Activated naive CD4-positive, alpha-beta T cell treated with anti-CD3 and anti-CD28 coated beads for 36 hours (primary cell): ENCODE results near the gene ATG2B. TPM values are rescaled to one million over a fixed set of nuclear protein-coding genes. Genes with fewer than 3 reads are reported as not detected.

Experiments used
- CTCF ChIA-PET: fragments of 350-600 bp; sonication (Branson Sonifier 250); formaldehyde crosslinking; loops from one replicate; lab custom pipeline; 2021; ENCODE audit warnings: antibody characterized with exemption; lab: Charles Lee
- DNase-seq: peaks from one replicate; pipeline ENCODE4 v3.0.0-alpha.2; 2020
- H3K27ac Mint-ChIP-seq: one replicate; pipeline ENCODE4 v1.8.0; 2021; ENCODE audit warnings: mild to moderate bottlenecking, mixed read lengths
- H3K27me3 Mint-ChIP-seq: one replicate; pipeline ENCODE4 v1.8.0; 2021; ENCODE audit warnings: low read depth, mixed read lengths
- H3K36me3 Mint-ChIP-seq: one replicate; pipeline ENCODE4 v1.8.0; 2021; ENCODE audit warnings: low read depth, mixed read lengths
- H3K4me1 Mint-ChIP-seq: one replicate; pipeline ENCODE4 v1.8.0; 2021; ENCODE audit warnings: low read depth, mixed read lengths
- H3K4me3 Mint-ChIP-seq: one replicate; pipeline ENCODE4 v1.8.0; 2021; ENCODE audit warnings: mild to moderate bottlenecking, moderate library complexity, mixed read lengths
- H3K9me3 Mint-ChIP-seq: one replicate; pipeline ENCODE4 v1.8.0; 2021; ENCODE audit warnings: mixed read lengths
- intact Hi-C: fragments of 100-400 bp; cut with micrococcal nuclease; formaldehyde crosslinking; loops from one replicate; pipeline ENCODE4 v1.15.1; 2023
- total RNA-seq, 2 experiments: library from RNA; stranded (reverse); gene quantifications; one replicate each; pipeline ENCODE4 v1.2.3, GENCODE V29; 2021

The ATG2B gene
- total RNA-seq, 2 experiments from 2014 or later, result 12.8 to 15.3 TPM

DNA sequence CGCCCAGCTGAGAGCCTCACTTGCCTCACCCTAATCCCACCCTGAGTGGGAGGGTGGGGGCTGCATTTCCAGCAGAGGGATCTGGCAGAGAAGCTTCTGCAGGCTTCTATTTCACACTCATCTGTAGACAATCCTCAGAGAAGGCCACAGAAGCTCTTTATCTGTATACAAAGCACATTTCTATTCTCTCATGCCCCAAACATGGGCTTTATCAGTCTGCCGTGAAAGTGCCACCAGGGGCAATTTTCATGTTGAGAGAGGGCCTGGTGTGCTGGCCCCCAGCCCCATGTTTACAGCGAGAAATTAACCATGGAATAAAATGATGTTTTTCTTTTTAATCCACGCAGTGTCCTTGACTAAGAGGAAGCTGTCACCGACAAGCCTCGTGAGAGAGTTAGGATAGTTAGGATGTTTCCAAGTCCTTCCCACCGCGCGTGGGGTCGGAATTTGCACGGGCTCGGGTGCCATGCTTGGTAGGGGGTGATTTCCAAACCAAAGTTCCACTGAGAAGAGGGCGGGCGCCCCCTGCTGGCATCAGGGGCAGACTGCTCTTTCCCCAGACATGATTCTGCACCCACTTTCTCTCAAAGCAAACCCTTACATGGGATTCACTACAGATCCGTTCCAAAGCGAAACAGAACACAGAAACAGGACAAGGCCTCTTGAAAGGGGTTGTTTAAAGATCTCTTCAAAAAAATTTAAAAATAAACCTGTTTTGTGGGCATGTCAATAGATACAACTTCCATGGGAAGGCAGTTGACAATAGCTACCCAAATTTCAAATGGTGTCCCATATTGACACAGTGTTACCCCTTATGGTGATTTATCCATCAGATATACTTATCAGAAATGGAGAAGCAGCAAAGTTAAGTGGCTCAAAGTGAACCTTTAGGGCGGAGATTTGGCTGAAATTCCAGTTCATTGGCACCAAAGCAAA lies 87.7 kb downstream of the ATG2B start:
- peaks cover 7% of the 10 kb centered on the region for H3K36me3 Mint-ChIP-seq
- H3K27ac Mint-ChIP-seq, result no peak overlapping the region
- H3K4me3 Mint-ChIP-seq, result no peak overlapping the region
- peak; percentile 83 for DNase-seq
- CTCF ChIA-PET, result interaction anchor here (0.7 to 8.1 kb wide), 20 partner anchors 10 to 275 kb away, joined by 3 to 120 read pairs (median 4); no protein-coding TSS in a partner anchor
- H3K4me1 Mint-ChIP-seq, result peaks cover 2% of the 10 kb centered on the region
- peaks cover 19% of the 10 kb centered on the region for H3K9me3 Mint-ChIP-seq
- no peaks in the 10 kb centered on the region for H3K27me3 Mint-ChIP-seq
- intact Hi-C loops, result loop anchor here (1.0 to 10.0 kb wide), 4 partner anchors 175 to 711 kb away; no protein-coding TSS in a partner anchor

DNA sequence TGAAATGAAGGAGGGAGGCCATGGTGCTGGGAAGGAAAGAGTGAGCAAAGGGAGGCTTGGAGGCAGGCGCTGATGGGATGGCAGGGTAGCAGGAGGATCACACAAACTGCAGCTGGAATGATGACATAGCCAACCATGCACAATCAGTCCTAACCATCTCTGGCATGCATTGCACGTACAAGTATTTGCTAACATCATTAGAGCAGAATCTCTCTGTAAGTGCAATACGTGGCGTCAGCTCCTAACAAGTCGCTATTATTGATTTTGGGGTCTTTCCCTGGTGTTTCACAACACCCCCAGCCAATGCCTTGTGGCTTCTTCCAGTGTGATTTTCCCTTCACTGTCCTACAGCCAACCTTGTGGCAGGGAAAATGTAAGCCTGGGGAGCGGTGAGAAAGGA lies 88.6 kb downstream of the ATG2B start:
- DNase-seq, result no peak
- intact Hi-C loops, result loop anchor here (2.0 to 10.0 kb wide), 2 partner anchors 276 to 710 kb away; no protein-coding TSS in a partner anchor

DNA sequence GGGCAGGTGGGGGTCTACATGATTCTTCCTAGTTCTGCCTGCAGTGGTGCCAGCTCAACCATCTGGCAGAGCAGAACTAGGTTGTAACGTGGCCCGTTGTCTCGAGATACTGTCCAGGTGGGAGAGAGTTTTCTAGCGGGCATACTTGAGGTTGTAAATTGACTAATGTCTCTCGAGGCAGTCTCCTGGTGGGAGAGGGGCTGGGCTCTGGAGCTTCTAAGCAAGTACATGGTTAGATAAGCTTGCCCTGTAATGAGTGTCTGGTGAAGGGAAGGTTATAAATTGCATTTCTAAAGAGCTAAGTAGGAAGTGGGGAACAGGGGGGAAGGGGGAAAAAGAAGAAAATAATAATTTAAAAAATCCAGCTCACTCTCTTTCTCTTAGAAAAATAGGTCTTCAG lies 89.0 kb downstream of the ATG2B start:
- CTCF ChIA-PET, result interaction anchor here (0.7 to 8.1 kb wide), 11 partner anchors 12 to 274 kb away, joined by 3 to 120 read pairs (median 4); no protein-coding TSS in a partner anchor
- Mint-ChIP-seq H3K27ac (no peak overlapping the region), H3K9me3 (peaks cover 19% of the 10 kb centered on the region), H3K4me3 (no peak overlapping the region), H3K36me3 (no peaks in the 10 kb centered on the region), H3K27me3 (no peaks in the 10 kb centered on the region), H3K4me1 (peaks cover 2% of the 10 kb centered on the region)
- intact Hi-C loops, result loop anchor here (2.0 to 10.0 kb wide), 2 partner anchors 275 to 709 kb away; no protein-coding TSS in a partner anchor
- DNase-seq, result no peak

More for the DNA sequence above, 88.6 kb downstream of the ATG2B start:
- peaks cover 3% of the 10 kb centered on the region for H3K36me3 Mint-ChIP-seq
- H3K4me3 Mint-ChIP-seq, result no peak overlapping the region
- CTCF ChIA-PET, result interaction anchor here (0.7 to 8.1 kb wide), 15 partner anchors 12 to 274 kb away, joined by 3 to 120 read pairs (median 4); no protein-coding TSS in a partner anchor
- H3K27ac Mint-ChIP-seq, result no peak overlapping the region
- peaks cover 19% of the 10 kb centered on the region for H3K9me3 Mint-ChIP-seq
- H3K4me1 Mint-ChIP-seq, result peaks cover 2% of the 10 kb centered on the region
- H3K27me3 Mint-ChIP-seq, result no peaks in the 10 kb centered on the region

DNA sequence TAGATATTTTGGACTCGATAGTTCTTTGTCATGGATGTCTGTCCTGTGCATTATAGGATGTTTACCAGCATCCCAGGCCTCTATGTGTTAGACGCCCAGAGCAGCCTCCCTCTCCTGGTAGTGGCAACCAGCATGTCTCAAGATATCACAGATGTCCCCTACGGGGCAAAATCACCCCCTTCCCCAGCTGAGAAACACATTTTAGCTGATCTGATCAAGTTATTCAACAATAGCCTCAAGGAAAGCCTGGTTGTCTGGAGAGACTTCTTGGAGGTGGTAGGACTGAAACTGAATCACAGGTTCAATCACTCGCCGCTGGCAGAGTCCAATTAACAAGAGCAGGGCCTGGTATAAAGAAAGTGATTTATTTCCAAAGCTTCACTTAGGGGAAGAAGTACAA lies 89.5 kb downstream of the ATG2B start:
- intact Hi-C loops, result loop anchor here (2.0 to 10.0 kb wide), 2 partner anchors 275 to 709 kb away; no protein-coding TSS in a partner anchor

DNA sequence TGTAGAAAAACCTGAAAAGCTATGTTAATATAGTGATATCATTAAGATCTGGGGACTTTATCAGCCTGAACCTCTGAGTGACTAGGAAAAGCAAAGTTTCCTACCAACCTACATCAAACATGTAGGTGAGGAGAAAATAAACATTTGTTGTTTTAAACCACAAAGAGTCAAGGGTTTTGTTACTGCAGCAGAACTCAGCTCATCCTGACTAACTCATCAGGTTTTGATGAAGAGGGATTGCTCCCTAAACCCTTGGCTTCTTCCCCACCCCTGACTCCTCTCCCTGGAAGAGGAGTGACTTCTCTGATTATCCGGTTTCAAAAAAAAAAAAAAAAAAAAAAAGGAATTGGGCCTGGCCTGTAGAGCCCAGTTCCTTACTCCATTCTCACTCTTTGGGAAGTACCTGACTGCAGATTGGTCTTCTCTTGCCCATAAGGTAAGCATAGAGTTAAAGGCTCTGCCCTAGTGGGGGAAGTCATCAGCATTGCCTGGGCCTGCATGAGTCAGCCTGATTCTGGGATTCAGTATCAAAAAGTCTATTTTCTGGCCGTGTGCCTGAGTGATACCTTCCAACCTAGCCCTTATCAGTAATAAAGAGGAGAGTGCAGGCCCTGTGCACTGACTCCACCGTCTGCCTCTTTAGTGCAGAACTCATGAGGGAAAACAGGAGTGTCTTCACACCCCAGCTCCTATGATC lies 90.2 kb downstream of the ATG2B start:
- Mint-ChIP-seq H3K4me1 (peaks cover 2% of the 10 kb centered on the region), H3K4me3 (no peak overlapping the region), H3K27ac (no peak overlapping the region), H3K9me3 (peaks cover 12% of the 10 kb centered on the region), H3K27me3 (no peaks in the 10 kb centered on the region), H3K36me3 (no peaks in the 10 kb centered on the region)
- intact Hi-C loops, result loop anchor here (10.0 kb wide), 1 partner anchor 708 kb away; no protein-coding TSS in a partner anchor
- CTCF ChIA-PET, result interaction anchor here (0.7 to 8.1 kb wide), 4 partner anchors 65 to 172 kb away, joined by 3 to 120 read pairs (median 4); no protein-coding TSS in a partner anchor
- DNase-seq, result no peak

More for the DNA sequence above, 89.5 kb downstream of the ATG2B start:
- CTCF ChIA-PET, result interaction anchor here (0.7 to 8.1 kb wide), 6 partner anchors 12 to 173 kb away, joined by 3 to 120 read pairs (median 8); no protein-coding TSS in a partner anchor
- Mint-ChIP-seq H3K36me3 (no peaks in the 10 kb centered on the region), H3K27me3 (no peaks in the 10 kb centered on the region), H3K27ac (no peak overlapping the region), H3K4me1 (peaks cover 2% of the 10 kb centered on the region), H3K9me3 (peaks cover 17% of the 10 kb centered on the region), H3K4me3 (no peak overlapping the region)
- no peak for DNase-seq

DNA sequence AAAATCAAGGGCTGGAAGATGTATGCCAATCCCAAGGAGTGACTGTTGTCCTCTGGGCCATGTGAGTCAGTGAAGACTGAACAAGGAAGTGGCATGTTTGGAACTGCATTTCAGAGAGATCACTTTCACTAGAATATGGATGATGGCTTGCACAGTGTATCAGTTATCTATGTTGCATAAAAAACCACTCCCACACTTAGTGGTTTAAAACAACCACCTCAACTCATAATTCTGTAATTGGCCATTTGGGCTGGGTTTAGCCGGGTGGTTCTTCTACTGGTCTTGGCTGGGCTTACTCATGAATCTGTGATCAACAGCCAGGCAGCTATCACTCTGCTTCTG lies 91.7 kb downstream of the ATG2B start:
- no peak for DNase-seq
- H3K27ac Mint-ChIP-seq, result no peak overlapping the region
- H3K27me3 Mint-ChIP-seq, result no peaks in the 10 kb centered on the region
- no peaks in the 10 kb centered on the region for H3K36me3 Mint-ChIP-seq
- CTCF ChIA-PET, result interaction anchor here (0.9 to 8.1 kb wide), 3 partner anchors 68 to 171 kb away, joined by 4 to 120 read pairs (median 4); no protein-coding TSS in a partner anchor
- H3K4me3 Mint-ChIP-seq, result no peak overlapping the region
- peaks cover 9% of the 10 kb centered on the region for H3K9me3 Mint-ChIP-seq
- intact Hi-C loops, result loop anchor here (10.0 kb wide), 1 partner anchor 707 kb away; no protein-coding TSS in a partner anchor
- H3K4me1 Mint-ChIP-seq, result peaks cover 2% of the 10 kb centered on the region

DNA sequence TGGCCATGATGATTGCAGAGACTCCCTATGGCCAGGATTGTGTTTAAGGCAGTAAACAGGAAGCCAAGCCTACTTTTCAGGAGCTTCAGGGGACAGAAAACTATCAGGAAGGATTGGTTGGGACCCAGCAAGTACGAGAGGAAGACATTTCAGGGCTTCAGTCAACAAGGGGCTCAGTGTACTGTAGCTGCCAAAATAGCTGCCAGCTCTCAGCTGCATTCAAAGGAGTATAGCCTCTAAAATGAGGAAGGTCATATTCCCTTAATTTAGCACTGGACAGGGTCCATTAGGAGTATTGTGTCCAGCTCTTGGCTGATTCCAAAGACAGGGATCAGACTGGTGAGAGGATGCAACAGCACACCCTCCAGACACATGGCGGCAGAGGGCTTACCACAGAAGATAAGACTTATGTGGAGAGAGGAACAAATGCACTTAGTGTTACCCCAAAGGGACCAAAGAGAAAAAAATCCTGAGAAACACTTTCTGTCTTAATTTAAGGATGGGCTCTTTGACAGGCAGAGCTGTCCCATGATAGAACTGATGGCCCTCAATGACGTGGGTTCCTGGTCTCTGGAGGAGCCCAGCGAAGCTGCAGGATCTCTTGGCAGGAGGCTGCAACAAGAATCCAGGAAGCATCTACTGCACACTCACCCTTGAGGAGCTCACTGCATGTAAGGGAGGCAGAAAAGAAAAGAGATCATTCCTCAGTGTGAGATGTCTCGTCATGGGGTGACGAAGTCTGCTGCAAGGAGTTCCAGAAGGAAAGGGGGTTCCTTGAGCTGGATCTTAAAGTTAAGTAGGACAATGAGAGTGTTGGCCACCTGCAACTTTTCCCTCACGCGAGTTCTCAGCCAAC lies 92.3 kb downstream of the ATG2B start:
- Mint-ChIP-seq H3K4me1 (peaks cover 2% of the 10 kb centered on the region), H3K27ac (no peak overlapping the region), H3K36me3 (no peaks in the 10 kb centered on the region), H3K27me3 (no peaks in the 10 kb centered on the region), H3K9me3 (peaks cover 9% of the 10 kb centered on the region), H3K4me3 (no peak overlapping the region)
- intact Hi-C loops, result loop anchor here (10.0 kb wide), 1 partner anchor 706 kb away; no protein-coding TSS in a partner anchor
- CTCF ChIA-PET, result interaction anchor here (0.9 to 1.3 kb wide), 2 partner anchors 68 to 170 kb away, joined by 4 read pairs; no protein-coding TSS in a partner anchor
- no peak for DNase-seq

DNA sequence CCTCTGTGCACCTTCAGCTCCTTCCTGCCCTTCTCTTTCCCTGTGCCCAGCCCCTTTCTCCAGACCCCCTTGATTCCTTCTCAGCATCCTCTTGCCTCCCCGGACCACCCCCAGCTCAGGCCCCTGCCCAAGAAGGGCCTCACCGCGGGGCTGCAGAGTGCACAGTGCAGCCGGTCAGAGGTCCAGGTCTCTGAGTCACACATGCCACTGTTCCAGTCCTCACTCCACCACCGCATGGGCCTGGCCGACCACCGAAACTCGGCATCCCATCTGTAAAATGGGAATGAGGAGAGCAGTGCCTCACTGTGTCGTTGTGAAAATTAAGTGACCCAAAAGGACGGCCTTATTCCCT lies 93.8 kb downstream of the ATG2B start:
- no peak overlapping the region for H3K27ac Mint-ChIP-seq
- H3K27me3 Mint-ChIP-seq, result no peaks in the 10 kb centered on the region
- H3K36me3 Mint-ChIP-seq, result no peaks in the 10 kb centered on the region
- intact Hi-C loops, result no loop called here
- CTCF ChIA-PET, result no interaction called here
- no peaks in the 10 kb centered on the region for H3K4me1 Mint-ChIP-seq
- peaks cover 9% of the 10 kb centered on the region for H3K9me3 Mint-ChIP-seq
- no peak overlapping the region for H3K4me3 Mint-ChIP-seq
- DNase-seq, result no peak

DNA sequence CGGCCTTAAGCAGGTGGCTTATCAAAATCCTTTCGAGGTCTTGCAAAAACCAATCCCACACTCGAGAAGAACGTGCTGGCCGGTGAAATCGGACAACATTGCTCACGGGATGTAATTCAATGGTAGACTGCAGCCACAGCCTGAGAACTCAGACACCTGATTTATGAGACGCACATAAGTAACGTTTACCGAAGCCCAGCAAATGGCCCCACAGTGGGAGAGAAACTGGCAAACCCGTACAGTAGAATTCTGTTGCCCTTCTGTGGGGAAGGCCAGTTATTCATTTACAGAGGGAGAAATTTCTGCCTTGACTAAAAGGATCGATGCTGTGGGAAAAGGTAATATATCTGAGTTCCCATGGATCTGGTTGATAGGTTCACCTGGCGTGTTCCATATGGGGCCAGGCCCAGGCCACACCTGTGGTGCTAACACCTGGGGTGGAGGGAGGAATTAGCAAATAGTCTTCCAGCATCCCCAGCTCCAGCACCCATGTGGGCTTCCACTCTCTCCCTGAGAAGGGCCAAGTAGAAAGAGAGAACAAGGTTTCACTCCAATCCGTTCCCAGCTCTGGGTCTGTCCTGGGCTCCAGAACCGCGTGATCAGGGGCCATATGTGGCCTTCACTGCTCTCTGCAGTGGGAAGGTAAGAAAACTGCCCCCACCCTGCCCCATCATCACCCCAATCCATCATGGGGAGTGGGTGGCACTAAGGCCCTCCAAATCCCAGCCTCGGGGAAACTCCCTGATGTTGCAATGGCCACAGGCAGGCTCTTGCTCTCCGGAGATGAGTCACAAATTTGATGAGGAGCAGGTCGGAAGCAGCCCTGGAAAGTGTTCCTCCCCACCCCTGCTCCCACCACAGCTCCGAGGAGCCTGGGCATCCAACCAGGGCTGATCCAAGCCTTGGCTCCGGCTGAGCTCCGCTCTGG lies 94.4 kb downstream of the ATG2B start:
- CTCF ChIA-PET, result no interaction called here
- no peak overlapping the region for H3K27ac Mint-ChIP-seq
- no peaks in the 10 kb centered on the region for H3K27me3 Mint-ChIP-seq
- DNase-seq, result no peak
- intact Hi-C loops, result no loop called here
- no peak overlapping the region for H3K4me3 Mint-ChIP-seq
- no peaks in the 10 kb centered on the region for H3K36me3 Mint-ChIP-seq
- H3K4me1 Mint-ChIP-seq, result no peaks in the 10 kb centered on the region
- H3K9me3 Mint-ChIP-seq, result peaks cover 9% of the 10 kb centered on the region

DNA sequence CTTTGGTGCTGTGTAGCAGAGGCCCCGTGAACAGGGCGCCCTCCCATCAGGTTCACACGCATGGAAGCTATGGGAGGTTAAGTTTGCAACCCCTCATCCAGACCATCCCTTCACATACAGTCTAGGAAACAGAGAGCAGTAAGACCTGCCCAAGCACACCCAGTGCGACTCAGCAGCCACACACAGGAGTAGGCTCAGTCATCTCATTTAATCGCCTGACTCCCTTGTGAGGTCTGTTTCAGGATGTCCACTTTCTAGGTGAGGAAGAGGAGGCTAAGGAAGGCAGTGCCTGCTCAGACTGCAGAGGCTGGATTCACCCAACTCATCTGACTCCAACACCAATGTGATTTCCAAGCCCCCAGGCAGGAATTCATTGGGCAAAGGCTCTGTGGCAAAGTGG lies 95.2 kb downstream of the ATG2B start:
- no peaks in the 10 kb centered on the region for H3K27me3 Mint-ChIP-seq
- no peaks in the 10 kb centered on the region for H3K4me1 Mint-ChIP-seq
- peaks cover 9% of the 10 kb centered on the region for H3K9me3 Mint-ChIP-seq
- CTCF ChIA-PET, result no interaction called here
- H3K4me3 Mint-ChIP-seq, result no peak overlapping the region
- H3K36me3 Mint-ChIP-seq, result no peaks in the 10 kb centered on the region
- intact Hi-C loops, result no loop called here
- no peak for DNase-seq
- no peak overlapping the region for H3K27ac Mint-ChIP-seq
